Measurements from ENCODE around the gene HIPK2.

Gene HIPK2

DNA sequence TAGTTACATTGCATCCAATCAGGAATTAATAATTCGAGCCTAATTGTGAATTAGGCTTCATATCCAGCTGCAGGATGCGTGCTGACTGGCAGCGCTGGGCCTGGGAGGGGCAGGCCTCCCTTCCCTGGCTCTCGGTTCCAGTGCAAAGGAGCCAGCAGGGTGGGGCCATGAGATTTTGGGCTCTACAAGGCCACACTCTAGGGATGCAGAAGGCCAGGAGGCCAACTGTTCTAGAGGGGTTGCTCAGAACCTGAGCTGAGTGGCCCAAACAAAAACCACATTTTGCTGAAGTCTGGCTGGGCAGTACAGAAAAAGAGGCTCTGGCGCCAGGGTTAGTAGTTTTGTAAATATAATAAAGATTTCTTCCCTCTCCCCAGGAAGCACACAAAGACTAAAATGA is 182.0 kb downstream of the HIPK2 start:
- DNase-seq (ENCODE audit: low read depth, low spot score): no peak

DNA sequence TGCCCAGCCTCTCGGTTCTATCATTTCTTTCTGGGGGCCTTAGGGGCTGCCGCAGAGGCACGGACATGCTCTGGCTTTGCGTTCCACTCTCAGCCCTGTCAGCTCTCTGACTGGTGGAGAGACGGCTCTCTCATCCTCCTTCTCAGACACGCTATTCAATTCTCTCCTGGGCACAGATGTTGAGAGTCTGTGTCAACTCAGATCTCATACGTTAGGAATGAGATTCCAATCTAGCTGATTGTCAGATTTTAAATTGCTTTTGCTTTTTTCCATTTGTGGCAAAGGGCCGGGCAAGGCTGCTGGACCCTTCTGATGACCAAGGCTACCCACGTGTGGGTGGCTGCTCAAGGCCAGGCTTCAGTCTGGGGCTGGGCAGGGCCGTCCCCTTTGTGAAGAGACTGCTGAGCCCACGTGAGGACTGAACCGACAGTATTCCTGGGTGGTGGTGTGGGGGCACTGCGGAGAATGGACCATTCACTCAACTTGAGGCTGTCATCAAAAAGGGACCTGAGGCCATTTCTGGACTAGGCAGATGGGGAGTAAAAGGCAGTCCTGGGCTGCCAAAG is 182.8 kb downstream of the HIPK2 start:
- no peak for DNase-seq (ENCODE audit: low read depth, low spot score)

DNA sequence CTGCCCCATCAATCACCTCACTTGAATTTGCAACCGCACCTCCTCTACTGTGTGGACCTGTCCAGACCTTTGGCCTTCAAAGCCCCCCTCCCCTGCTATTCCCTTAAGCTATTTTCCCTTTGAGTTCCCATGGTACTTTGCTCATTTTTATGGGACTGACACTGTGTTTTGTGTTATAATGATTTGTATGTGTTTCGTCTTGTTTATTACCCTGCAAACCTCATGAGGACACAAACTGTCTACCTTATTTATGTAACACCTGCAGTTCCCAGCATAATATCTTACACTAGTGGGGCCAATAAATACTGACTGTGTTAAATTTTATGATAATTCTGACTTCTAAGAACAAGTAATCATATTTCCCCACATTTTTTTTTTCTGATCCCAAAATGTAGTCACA is 183.7 kb downstream of the HIPK2 start:
- no peak for DNase-seq (ENCODE audit: low read depth, low spot score)

DNA sequence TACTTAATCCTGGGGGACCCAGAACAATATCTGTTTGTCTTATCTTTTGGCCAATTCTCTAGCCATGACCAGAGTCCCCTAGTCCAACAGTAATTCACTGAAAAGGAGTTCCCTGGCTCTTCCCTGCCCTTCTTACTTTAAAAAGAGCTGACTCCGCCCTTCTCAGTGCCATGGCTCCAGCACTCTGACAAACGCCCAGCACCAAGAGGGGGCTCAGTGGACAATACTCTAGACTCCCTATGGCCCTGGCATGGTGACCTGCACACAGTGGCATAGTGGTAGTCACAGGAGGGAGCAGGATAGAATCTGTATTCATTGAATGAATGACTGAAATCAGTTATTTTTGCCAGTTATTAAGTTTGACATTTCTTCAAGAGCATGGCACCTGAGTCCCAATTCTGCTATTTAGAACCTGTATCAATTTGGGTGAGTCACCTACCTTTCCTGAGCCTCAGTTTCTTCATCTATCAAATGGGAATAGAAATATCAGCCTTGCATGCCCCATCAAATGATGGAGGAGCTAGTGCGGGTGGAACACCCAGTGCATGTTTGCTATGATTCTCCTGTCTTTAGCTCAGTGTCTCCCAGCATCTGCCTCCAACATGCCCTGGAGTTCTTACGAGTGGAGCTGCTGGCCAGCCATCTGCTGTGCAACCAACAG is 184.9 kb downstream of the HIPK2 start:
- no peak for DNase-seq (ENCODE audit: low read depth, low spot score)

DNA sequence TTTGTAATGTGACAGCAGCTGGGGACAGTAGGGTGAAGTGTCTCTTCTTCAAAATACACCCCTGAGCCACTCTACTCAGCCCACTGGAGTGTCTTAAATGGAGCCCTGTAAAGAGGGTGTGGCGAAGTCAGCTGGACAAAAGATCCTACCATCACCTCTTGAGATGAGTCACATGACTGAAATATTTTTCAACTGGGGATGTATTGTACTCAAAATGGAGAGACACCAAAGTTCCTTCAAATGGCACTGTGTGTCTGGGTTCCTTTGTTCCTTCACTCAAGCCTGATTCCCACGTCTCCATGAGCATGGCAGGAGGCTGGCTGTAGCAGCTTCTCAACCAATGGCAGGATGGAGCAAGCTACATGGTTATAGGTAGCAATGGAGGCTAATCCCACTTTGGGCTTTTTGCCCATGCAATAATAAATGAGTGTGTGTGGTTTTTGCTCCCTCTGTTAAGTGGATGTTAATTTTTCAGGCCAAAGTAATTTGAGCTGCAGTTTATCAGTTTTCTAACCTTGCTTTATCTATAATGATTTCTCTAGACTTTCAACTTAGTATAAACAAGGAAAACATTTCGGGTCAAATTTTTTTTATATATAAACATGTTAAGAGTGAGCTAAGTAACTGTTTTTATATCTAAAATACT is 186.1 kb downstream of the HIPK2 start:
- DNase-seq (ENCODE audit: low read depth, low spot score): no peak

DNA sequence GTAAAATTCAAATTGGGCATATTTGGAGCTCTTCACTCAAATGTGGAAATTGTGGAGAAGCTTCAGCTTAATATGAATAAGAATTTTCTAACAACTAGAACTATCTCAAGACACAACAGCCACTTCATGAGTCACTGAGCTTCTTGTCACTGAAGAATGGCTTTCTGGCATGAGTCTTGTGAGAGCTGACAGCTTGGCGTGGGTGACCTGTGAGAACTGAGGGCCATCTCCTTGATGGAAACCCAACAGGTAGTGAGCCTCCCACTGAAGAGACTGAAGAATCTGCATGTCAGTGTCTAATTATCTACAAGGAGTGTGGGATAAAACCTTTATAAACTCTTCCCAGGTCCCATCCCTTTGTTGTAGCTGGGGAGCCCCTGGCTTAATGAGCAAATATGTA is 188.3 kb downstream of the HIPK2 start:
- no peak for DNase-seq (ENCODE audit: low read depth, low spot score)

DNA sequence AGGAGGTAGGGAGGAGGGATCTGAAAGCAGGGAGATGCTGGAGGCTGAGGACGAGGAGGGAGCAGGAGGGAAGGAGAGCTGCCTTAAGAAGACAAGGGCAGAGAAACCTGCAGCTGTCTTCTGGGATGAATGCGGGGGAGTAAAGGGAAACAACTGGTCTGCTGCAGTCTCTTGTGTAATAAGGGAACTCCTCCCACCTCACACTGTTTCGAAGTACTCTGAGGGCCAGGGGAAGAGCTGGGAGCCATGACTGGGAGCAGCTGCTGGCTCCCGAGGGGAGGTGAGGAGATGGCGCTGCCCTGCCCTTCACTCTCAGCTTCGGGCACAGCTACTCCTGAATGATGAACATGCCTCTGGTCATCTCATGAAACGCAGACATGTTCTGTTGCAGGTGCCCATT is 189.2 kb downstream of the HIPK2 start:
- no peak for DNase-seq (ENCODE audit: low read depth, low spot score)

DNA sequence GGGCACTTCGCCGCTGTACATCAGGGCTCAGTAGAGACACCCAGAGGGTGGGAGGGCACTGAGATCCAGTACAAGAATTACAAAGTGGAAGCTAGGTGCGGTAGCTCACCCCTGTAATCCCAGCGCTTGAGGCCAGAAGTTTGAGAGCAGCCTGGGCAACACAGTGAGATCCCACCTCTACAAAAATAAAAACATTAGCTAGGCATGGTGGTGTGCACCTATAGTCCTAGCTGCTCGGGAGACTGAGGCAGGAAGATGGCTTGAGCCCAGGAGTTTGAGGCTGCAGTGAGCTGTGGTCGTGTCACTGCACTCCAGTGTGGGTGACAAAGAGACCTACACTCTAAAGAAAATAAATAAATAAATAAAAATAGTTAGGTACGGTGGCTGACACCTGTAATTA is 190.3 kb downstream of the HIPK2 start:
- DNase-seq (ENCODE audit: low read depth, low spot score): no peak

DNA sequence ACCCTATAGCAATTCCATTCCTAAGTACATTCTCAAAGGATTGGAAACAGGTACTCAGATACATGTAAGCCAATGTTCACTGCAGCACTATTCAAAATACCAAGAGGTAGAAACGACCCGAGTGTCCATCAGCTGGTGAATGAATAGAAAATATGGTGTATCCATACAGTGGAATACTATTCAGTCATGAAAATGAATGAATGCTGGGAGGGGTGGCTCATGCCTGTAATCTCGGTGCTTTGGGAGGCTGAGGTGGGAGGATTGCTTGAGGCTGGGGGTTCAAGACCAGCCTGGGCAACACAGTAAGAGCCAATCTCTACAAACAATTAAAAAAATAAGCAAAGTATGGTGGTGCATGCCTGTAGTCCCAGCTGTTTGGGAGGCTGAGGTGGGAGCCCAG is 191.5 kb downstream of the HIPK2 start:
- no peak for DNase-seq (ENCODE audit: low read depth, low spot score)

DNA sequence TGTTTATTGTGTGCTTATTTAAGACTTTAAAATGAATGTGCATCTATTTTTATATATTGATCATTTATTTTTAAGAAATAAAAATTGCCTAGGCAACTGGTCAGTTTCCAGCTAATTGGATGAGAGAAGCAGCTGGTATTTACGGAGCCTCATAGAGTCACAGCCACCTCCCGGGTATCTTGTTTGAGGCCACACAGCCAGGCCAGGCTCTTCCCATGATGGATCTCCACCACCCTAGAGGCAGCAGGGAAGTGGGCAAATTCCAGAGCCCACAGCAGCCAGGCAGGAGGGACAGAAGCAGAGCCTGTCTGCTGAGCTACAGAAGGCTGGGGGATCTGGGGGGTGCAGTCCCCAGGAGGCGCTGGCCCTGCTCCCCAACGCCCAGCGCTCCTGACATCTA is 192.8 kb downstream of the HIPK2 start:
- no peak for DNase-seq (ENCODE audit: low read depth, low spot score)

DNA sequence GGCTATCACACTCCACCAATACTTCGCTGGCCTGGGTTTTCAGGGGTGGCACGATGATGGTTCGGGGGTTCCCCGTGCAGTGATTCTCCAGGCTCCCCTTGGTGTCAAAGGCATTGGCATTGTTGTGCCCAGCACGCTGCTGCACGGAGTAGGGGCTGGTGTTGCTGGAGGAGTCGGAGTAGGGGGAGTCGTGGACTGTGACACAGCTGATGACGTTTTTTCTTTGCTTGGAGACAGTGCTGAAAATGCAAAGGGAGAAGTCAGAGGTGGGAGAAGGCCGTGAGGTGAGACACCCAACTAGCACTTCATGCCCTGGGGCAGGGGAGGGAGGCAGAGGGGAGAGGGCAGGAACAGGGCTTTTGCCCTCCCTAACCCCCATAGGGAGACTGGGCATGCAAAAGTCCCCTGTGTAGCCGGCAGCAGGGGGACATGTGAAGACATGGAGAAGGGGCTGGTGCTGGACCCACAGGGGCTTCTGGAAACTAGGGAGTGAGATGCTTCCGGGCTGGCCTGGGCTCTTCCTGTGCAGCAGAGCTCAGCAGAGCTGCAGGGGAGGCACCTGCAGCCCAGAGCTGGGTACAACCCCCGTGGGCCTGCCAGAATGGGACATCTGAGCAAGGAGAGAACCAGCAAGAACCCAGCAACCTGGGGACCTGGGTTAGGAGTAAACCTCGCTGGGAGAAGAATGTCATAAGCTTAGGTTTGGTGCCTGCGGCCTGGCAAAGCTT is 193.8 kb downstream of the HIPK2 start:
- DNase-seq (ENCODE audit: low read depth, low spot score): no peak

DNA sequence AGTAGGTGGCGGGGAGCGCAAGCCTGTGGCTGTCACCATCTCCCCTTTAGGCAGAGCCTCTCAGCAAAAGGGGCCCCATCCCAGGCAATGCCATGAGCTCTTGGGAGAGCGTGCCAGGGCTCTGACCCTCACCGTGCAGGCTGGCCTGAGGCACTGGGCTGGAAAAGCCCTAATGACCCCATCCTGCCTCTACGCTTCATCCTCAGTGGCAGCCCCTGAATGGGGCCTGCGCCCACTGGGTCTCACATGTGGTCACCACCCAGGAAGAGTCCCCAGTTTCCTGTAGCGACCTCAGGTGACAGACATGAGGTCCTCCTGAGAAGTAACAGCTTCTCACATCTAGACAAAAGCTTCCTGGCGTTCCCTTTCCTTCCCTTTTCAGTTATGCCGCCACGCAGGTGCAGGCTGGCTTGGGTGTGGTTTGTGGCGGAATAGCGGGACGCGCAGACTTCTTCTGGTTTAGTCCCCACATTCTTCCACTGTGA is 195.1 kb downstream of the HIPK2 start:
- DNase-seq (ENCODE audit: low read depth, low spot score): no peak

DNA sequence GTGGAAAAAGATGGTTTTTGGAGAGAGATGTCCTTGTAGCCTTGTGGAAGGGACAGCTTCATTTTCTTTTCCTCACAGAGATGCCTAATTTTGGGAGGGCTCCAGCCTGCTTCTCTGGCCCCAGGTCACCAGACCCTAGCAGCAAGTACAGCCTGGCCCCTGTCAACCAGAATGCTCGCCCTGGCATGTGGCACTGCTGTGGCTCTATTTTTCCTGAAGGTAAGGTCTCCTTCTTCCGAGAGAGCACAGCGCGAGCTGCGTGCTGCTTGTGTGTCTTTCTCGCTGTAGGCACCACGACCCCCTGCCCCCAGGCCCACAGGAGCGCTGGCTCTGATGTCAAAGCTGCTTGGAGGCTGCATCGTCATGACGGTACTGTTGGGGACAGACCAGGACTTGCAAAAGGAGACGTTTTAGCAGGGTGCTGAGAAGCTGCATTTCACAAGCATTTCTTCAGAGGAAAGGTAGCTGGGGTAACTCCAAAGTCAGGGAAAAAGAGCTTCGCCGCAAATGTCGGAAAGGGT is 195.6 kb downstream of the HIPK2 start:
- no peak for DNase-seq (ENCODE audit: low read depth, low spot score)

DNA sequence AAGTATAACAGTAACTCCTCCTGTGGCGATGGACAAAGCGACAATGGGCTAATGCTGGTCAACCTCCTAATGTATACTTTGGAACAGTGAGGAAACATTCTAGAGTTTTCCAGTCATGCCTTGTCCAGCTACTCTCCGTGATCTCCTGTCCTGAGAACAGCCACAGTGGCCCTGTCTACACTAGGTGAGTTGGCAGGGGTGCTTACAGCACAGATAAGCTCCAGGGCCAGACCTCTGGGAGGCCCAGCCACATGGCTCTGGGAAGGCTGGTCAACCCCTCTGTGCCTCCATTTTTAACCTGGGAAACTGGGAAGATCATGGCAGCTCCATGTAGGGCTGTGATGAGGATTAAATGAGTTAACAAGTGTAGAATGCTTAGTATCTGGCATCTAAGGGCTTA is 197.4 kb downstream of the HIPK2 start:
- DNase-seq (ENCODE audit: low read depth, low spot score): no peak

DNA sequence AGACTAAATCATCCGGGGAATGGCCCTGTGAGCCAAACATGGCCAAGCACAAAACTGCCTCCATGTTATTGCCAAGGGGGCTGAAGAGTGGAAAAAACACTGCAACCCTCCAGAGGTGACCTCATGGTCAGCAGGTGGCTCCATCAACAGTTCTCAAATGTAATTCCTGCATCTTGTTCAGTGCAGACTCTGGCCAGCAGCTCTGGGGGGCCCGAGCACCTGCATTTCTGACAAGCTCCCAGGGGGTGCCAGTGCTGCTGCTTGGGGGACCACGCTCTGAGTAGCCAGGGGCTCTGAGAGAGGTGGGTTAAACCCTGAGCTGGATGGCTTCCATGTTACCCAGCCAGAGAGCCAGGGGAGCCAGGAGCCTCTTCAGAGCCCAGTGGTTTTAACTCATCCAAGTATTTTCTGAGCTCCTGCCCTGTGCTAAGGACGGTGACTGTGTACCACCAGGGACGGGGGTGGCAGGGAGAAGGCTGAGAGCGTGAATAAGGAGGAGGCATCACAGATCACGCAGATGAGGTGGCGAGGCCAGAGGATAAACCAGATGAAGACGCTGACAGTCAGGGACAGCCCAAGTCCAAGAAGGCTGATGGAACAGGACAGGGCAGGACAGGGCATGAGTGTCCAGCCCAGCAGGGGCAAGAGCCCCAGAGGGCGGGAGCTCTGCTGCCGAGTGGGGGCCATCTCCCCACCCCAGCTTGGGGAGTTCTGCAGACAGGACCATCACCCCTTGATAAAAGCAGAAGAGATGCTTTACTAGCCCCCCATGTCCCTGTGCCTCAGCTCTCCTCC is 201.4 kb downstream of the HIPK2 start:
- DNase-seq (ENCODE audit: low read depth, low spot score): no peak

DNA sequence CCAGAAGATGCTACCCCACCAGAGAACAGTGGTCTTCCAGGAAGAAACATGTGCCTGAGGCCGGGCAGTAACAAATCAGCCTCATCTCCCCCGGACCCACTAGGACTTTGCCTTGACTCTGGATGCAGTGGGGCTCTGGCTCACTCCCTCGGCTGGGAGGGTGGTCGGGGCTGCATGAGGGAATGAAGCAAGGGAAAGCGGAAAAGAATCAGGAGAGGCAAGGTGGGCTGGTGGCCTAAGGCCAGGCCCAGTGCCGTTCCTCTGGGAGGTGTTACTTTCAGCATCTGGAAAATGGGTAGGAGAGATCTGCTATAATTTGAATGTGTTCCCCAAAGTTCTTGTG is 202.5 kb downstream of the HIPK2 start:
- no peak for DNase-seq (ENCODE audit: low read depth, low spot score)

DNA sequence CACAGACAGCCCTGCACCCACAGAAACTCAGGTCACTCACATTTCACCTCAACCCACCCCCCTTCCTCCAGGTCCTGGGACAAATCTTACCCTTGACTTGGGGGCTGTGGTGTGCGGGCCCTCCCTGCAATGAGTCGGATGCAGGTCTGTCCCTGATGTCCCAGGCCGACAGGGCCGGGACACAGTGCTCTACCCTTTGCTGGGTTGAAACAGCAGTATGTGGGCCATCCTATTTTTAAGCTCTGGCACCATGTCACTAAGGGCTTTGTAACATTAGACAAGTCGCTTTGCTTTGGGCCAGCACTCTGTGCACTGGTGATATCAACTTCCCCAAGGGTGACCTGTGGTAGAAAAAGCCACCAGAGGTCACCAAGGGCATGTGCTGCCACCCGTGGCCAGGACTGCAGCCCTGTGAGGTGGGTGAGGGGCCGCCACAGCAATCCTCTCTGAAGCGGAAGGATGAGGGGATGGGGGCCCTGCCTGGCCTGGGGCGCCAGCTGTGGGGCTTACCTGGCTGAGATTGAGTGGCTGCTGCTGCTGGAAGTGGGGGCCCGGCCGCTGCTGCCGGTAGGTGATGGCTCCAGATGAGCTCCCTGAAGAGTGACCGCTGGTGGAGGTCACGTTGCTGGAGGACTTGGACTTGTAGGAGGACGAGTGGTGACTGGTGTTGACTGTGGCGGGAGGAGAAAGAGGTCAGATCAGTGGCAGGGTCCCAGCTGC is 203.0 kb downstream of the HIPK2 start:
- no peak for DNase-seq (ENCODE audit: low read depth, low spot score)

DNA sequence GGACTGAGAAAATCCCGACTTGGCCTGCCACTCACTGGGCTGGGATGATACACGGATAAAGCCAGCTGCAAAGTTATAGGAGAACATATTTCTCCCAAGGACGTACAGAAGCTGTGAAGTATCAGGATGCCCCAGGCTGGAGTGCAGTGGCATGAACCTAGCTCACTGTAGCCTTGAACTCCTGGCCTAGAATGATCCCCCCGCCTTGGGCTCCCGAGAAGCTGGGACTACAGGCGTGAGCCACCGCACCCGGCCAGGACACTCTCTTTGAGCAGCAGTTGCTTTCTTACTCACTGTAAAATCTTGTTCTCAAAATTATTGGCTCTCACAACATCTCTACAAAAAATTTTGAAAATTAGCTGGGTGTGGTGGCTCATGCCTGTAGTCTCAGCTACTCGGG is 203.9 kb downstream of the HIPK2 start:
- no peak for DNase-seq (ENCODE audit: low read depth, low spot score)

DNA sequence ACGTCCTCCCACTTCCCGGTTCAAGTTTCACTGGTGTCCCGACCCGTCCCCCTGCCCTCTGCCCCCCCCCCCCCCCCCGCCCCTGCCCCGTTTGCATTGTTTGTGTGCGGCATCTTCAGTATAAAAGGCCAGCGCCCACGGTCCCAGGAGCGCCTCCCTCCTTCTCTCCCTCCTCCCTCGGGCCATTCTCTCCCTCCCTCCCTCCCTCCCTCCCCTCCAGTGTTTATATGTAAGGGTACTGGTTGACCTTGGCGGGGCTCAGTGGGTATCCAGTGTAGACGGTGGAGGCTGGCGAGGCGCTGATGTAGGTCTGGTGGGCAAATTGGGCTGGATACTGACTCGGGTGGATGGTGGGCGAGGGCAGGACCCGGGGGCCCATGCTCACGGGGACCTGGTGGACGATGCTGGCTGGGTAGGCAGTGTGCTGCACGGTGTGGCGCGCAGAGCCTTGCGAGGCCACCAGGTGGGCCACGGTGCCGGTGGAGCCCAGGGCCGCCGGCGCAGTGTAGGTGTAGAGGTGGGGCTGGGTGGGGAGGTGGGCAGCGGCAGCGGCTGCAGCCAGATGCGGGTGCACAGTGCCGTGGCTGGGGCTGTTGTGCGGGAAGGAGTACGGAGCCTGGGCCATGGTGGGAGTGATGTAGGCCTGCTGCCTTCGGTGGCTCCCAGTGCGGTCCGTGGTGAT is 205.0 kb downstream of the HIPK2 start:
- DNase-seq (ENCODE audit: low read depth, low spot score): no peak

DNA sequence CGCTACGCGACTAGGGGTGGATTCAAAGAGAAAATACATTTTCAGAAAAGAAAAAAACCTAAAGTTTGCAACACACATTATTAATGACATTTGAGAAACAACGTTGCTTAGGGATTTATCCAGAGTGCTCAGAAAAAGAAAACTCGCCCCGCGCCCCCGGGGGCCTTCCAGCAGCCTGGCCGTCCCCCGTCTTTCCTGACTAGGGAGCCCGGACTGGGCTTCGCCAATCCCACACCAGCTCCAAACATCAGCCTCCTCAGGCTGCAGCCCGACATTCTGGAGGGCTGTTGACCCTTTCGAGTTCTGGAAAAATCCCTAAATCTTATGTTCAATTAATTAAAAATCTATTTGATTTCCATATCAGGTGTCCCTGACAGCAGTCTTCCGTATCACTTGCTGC is 205.7 kb downstream of the HIPK2 start:
- DNase-seq (ENCODE audit: low read depth, low spot score): no peak
